ENCODE data around the gene VPS13A. TPM values are rescaled to one million over a fixed set of nuclear protein-coding genes. Genes with fewer than 3 reads are reported as not detected.
A peak's percentile ranks its signal among the peaks of the same experiment; 100 is the strongest.
"Not testable (repeated sequence)": the region's sequence is repeated elsewhere in the genome, so short reads cannot be mapped to it uniquely, and the experiment has no call there.

VPS13A gene
- total and polyA plus RNA-seq, 4 donors, result 6.6 to 46.1 (median 32.6) TPM

GRCh38 chr9:77429928-77430327 is 252.6 kb downstream of the VPS13A start:
- Histone ChIP-seq H3K4me1 (ENCODE audit: control insufficient read depth in 1 of 2, insufficient read depth in 2 of 2, low read length in 2 of 2) (no peaks in the 10 kb centered on the region), H3K27me3 (ENCODE audit: control insufficient read depth in 1 of 2, insufficient read depth in 2 of 2, low read length in 1 of 2) (no peaks in the 10 kb centered on the region), H3K27ac (ENCODE audit: low read depth in 1 of 2, low read length in 2 of 2) (no peak overlapping the region), H3K9me3 (ENCODE audit: control insufficient read depth, low read length) (no peaks in the 10 kb centered on the region), H3K4me3 (ENCODE audit: low read length in 2 of 2) (no peak overlapping the region), H3K36me3 (ENCODE audit: control insufficient read depth in 1 of 2, insufficient read depth in 2 of 2, low read length in 1 of 2) (no peaks in the 10 kb centered on the region)
- WGBS, 2 donors, result 38 to 46% methylated on average over 2 of the region's 2 CpGs
- intact Hi-C loops (cut with DNase I), result no loop called here
- DNase-seq (no peak), ATAC-seq (ENCODE audit: low FRiP score) (no peak)

DNA sequence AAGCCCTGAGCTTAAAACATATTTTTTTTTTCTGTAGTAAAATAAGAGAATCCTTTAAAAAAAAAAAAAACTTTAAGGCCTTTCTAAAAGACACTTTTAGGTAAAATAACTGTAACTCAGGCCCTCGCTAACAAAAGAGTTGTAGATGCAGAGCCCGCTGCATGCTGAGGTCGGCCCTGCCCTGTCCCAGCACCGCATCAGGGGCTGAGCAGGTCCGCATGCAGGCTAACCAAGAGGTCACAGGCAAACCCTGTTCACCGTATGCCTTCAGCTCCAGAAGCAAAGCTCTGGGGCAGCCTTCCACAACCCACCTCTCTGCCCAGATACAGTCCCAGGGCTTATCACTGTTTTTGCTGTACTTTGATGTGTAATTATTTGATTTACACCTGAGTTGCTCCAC is 254.7 kb downstream of the VPS13A start:
- DNase-seq, result no peak

GRCh38 chr9:77433675-77434445 is 256.5 kb downstream of the VPS13A start:
- no peaks in the 10 kb centered on the region for H3K9me3 ChIP-seq (ENCODE audit: control insufficient read depth, low read length)
- no peaks in the 10 kb centered on the region for H3K4me1 ChIP-seq (ENCODE audit: control insufficient read depth in 1 of 2, insufficient read depth in 2 of 2, low read length in 2 of 2)
- H3K27ac ChIP-seq (ENCODE audit: low read depth in 1 of 2, low read length in 2 of 2), result no peak overlapping the region
- 70 to 73% methylated on average over 21 of the region's 21 CpGs for WGBS, 2 donors
- ATAC-seq (ENCODE audit: low FRiP score) (peak; percentile 83), DNase-seq (peak in 1 of 2 donors; percentile 62)
- intact Hi-C loops (cut with DNase I), result no loop called here
- no peaks in the 10 kb centered on the region for H3K27me3 ChIP-seq (ENCODE audit: control insufficient read depth in 1 of 2, insufficient read depth in 2 of 2, low read length in 1 of 2)
- no peak overlapping the region for H3K4me3 ChIP-seq (ENCODE audit: low read length in 2 of 2)
- H3K36me3 ChIP-seq (ENCODE audit: control insufficient read depth in 1 of 2, insufficient read depth in 2 of 2, low read length in 1 of 2), result no peaks in the 10 kb centered on the region

More for the DNA sequence above, 254.7 kb downstream of the VPS13A start:
- H3K4me3 ChIP-seq (ENCODE audit: low read length in 2 of 2), result no peak overlapping the region
- ATAC-seq (ENCODE audit: low FRiP score), result no peak
- no peak overlapping the region for H3K27ac ChIP-seq (ENCODE audit: low read depth in 1 of 2, low read length in 2 of 2)
- intact Hi-C loops (cut with DNase I), result no loop called here
- no peaks in the 10 kb centered on the region for H3K4me1 ChIP-seq (ENCODE audit: control insufficient read depth in 1 of 2, insufficient read depth in 2 of 2, low read length in 2 of 2)
- H3K9me3 ChIP-seq (ENCODE audit: control insufficient read depth, low read length), result no peaks in the 10 kb centered on the region
- 90 to 97% methylated on average over 6 of the region's 6 CpGs for WGBS, 2 donors
- no peaks in the 10 kb centered on the region for H3K27me3 ChIP-seq (ENCODE audit: control insufficient read depth in 1 of 2, insufficient read depth in 2 of 2, low read length in 1 of 2)
- H3K36me3 ChIP-seq (ENCODE audit: control insufficient read depth in 1 of 2, insufficient read depth in 2 of 2, low read length in 1 of 2), result no peaks in the 10 kb centered on the region

DNA sequence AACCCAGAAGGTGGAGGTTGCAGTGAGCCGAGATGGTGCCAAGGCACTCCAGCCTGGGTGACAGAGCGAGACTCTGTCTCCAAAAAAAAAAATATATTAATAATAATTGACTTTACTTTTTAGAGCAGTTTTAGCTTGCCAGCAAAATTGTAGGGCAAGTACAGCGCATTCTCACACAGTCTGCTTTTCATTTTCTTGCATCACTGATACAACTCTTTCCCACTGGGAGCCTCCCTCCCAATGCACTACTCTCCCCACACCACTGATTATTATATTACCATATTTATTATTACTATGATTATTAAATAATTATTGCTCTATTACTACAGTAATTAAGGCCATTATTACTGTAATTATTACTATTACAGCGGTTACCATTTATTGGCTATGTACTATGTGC is 257.9 kb downstream of the VPS13A start:
- ATAC-seq (ENCODE audit: low FRiP score) (no peak), DNase-seq (no peak)
- Histone ChIP-seq H3K4me1 (ENCODE audit: control insufficient read depth in 1 of 2, insufficient read depth in 2 of 2, low read length in 2 of 2) (no peaks in the 10 kb centered on the region), H3K4me3 (ENCODE audit: low read length in 2 of 2) (no peak overlapping the region), H3K27me3 (ENCODE audit: control insufficient read depth in 1 of 2, insufficient read depth in 2 of 2, low read length in 1 of 2) (no peaks in the 10 kb centered on the region), H3K36me3 (ENCODE audit: control insufficient read depth in 1 of 2, insufficient read depth in 2 of 2, low read length in 1 of 2) (no peaks in the 10 kb centered on the region), H3K9me3 (ENCODE audit: control insufficient read depth, low read length) (no peaks in the 10 kb centered on the region), H3K27ac (ENCODE audit: low read depth in 1 of 2, low read length in 2 of 2) (no peak overlapping the region)
- 97% methylated on average over 4 of the region's 4 CpGs for WGBS, 2 donors
- intact Hi-C loops (cut with DNase I), result no loop called here

- ATAC-seq (ENCODE audit: low FRiP score), result no peak
- H3K27me3 ChIP-seq (ENCODE audit: control insufficient read depth in 1 of 2, insufficient read depth in 2 of 2, low read length in 1 of 2), result no peaks in the 10 kb centered on the region
- 56 to 66% methylated on average over 3 of the region's 3 CpGs for WGBS, 2 donors
- H3K4me1 ChIP-seq (ENCODE audit: control insufficient read depth in 1 of 2, insufficient read depth in 2 of 2, low read length in 2 of 2), result no peaks in the 10 kb centered on the region
- no peak for DNase-seq
- H3K36me3 ChIP-seq (ENCODE audit: control insufficient read depth in 1 of 2, insufficient read depth in 2 of 2, low read length in 1 of 2), result no peaks in the 10 kb centered on the region
- H3K4me3 ChIP-seq (ENCODE audit: low read length in 2 of 2), result no peak overlapping the region
- no peak overlapping the region for H3K27ac ChIP-seq (ENCODE audit: low read depth in 1 of 2, low read length in 2 of 2)
- intact Hi-C loops (cut with DNase I), result no loop called here
- no peaks in the 10 kb centered on the region for H3K9me3 ChIP-seq (ENCODE audit: control insufficient read depth, low read length)
Measured at GRCh38 chr9:77435688-77436087, 258.4 kb downstream of the VPS13A start.

DNA sequence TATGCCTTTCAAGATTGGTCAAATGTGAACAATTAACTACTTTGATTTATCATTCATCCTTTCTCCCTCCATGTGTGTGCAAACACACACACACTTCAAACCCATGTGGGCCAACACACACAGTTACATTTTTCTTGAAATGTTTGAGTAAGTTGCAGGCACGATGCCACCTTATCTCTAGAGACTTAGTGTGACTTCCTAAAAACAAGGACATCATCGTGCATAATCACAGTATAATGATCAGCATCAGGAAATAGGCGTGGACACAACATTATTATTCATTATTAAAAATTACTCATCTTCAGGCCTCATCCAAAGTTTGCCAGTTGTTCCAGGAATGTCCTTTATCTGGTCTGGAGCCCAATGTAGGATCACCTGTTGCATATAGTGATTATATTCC is 261.3 kb downstream of the VPS13A start:
- intact Hi-C loops (cut with DNase I), result no loop called here
- no peaks in the 10 kb centered on the region for H3K27me3 ChIP-seq (ENCODE audit: control insufficient read depth in 1 of 2, insufficient read depth in 2 of 2, low read length in 1 of 2)
- H3K4me1 ChIP-seq (ENCODE audit: control insufficient read depth in 1 of 2, insufficient read depth in 2 of 2, low read length in 2 of 2), result no peaks in the 10 kb centered on the region
- H3K36me3 ChIP-seq (ENCODE audit: control insufficient read depth in 1 of 2, insufficient read depth in 2 of 2, low read length in 1 of 2), result no peaks in the 10 kb centered on the region
- no peak for ATAC-seq (ENCODE audit: low FRiP score)
- 48 to 59% methylated on average over 3 of the region's 3 CpGs for WGBS, 2 donors
- H3K9me3 ChIP-seq (ENCODE audit: control insufficient read depth, low read length), result no peaks in the 10 kb centered on the region
- DNase-seq, result no peak
- H3K4me3 ChIP-seq (ENCODE audit: low read length in 2 of 2), result no peak overlapping the region
- no peak overlapping the region for H3K27ac ChIP-seq (ENCODE audit: low read depth in 1 of 2, low read length in 2 of 2)

- Histone ChIP-seq H3K4me3 (ENCODE audit: low read length in 2 of 2) (no peak overlapping the region), H3K27ac (ENCODE audit: low read depth in 1 of 2, low read length in 2 of 2) (no peak overlapping the region), H3K9me3 (ENCODE audit: control insufficient read depth, low read length) (no peaks in the 10 kb centered on the region), H3K27me3 (ENCODE audit: control insufficient read depth in 1 of 2, insufficient read depth in 2 of 2, low read length in 1 of 2) (no peaks in the 10 kb centered on the region), H3K36me3 (ENCODE audit: control insufficient read depth in 1 of 2, insufficient read depth in 2 of 2, low read length in 1 of 2) (no peaks in the 10 kb centered on the region), H3K4me1 (ENCODE audit: control insufficient read depth in 1 of 2, insufficient read depth in 2 of 2, low read length in 2 of 2) (no peaks in the 10 kb centered on the region)
- DNase-seq (no peak), ATAC-seq (ENCODE audit: low FRiP score) (peak; percentile 55)
- intact Hi-C loops (cut with DNase I), result no loop called here
- 26 to 45% methylated on average over 10 of the region's 10 CpGs for WGBS, 2 donors
Measured at GRCh38 chr9:77440057-77440456, 262.7 kb downstream of the VPS13A start.

DNA sequence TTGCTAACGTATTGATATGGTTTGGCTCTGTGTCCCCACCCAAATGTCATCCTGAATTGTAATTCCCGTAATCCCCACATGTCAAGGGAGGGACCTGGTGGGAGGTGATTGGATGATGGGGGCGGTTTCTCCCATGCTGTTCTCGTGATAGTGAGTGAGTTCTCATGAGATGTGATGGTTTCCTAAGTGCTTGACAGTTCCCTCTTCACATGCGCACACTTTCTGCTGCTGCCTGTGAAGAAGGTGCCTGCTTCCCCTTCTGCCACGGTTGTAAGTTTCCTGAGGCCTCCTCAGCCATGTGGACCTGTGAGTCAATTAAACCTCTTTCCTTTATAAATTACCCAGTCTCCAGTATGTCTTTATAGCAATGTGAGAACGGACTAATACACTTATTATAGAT is 263.8 kb downstream of the VPS13A start:
- intact Hi-C loops (cut with DNase I); ATAC-seq (ENCODE audit: low FRiP score); H3K4me1 ChIP-seq (ENCODE audit: control insufficient read depth in 1 of 2, insufficient read depth in 2 of 2, low read length in 2 of 2); H3K36me3 ChIP-seq (ENCODE audit: control insufficient read depth in 1 of 2, insufficient read depth in 2 of 2, low read length in 1 of 2); H3K27me3 ChIP-seq (ENCODE audit: control insufficient read depth in 1 of 2, insufficient read depth in 2 of 2, low read length in 1 of 2); H3K9me3 ChIP-seq (ENCODE audit: control insufficient read depth, low read length); H3K4me3 ChIP-seq (ENCODE audit: low read length in 2 of 2); H3K27ac ChIP-seq (ENCODE audit: low read depth in 1 of 2, low read length in 2 of 2); DNase-seq: not testable (repeated sequence)
- 72 to 89% methylated on average over 7 of the region's 7 CpGs for WGBS, 2 donors

DNA sequence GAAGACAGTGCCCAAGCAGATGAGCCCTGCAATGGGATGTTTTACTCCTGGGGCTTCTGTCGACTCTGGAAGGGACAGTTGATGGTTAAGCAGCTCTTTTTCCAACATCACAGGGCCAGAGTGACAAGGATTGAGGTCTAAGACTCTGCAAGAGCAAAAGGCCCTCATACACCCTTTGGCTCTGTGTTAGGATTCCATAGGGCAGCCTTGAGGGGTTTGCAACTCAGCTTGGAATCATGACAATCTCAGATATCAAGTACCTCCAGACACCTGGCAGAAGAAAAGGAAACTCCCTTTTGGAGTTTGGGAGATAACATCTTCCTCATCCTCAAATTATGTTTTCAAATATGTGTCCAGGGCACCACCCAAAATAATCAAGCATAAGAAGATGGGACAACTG is 265.1 kb downstream of the VPS13A start:
- Histone ChIP-seq H3K36me3 (ENCODE audit: control insufficient read depth in 1 of 2, insufficient read depth in 2 of 2, low read length in 1 of 2) (no peaks in the 10 kb centered on the region), H3K4me1 (ENCODE audit: control insufficient read depth in 1 of 2, insufficient read depth in 2 of 2, low read length in 2 of 2) (no peaks in the 10 kb centered on the region), H3K27me3 (ENCODE audit: control insufficient read depth in 1 of 2, insufficient read depth in 2 of 2, low read length in 1 of 2) (no peaks in the 10 kb centered on the region), H3K27ac (ENCODE audit: low read depth in 1 of 2, low read length in 2 of 2) (no peak overlapping the region), H3K4me3 (ENCODE audit: low read length in 2 of 2) (no peak overlapping the region), H3K9me3 (ENCODE audit: control insufficient read depth, low read length) (no peaks in the 10 kb centered on the region)
- ATAC-seq (ENCODE audit: low FRiP score) (no peak), DNase-seq (no peak)
- intact Hi-C loops (cut with DNase I), result no loop called here
- WGBS, 2 donors, result 91 to 93% methylated on average over 1 of the region's 1 CpG

Measured in aorta (tissue), 5 donors.